ENCODE data around the gene KRTAP9-9. TPM values are rescaled to one million over a fixed set of nuclear protein-coding genes. Genes with fewer than 3 reads are reported as not detected.

The KRTAP9-9 gene
- total and polyA plus RNA-seq, 9 of the 15 experiments (the other 6 are each of a cell fraction or from before 2014, with no cell fraction given) = not detected

- no peaks in the 10 kb centered on the region for H3K36me3 ChIP-seq (ENCODE audit: control insufficient read depth, insufficient read depth, low read length)
- in situ Hi-C loops (cut with MboI) = no loop called here
- H3K27me3 ChIP-seq (ENCODE audit: control insufficient read depth in 2 of 2, insufficient read depth in 2 of 2, low read length in 2 of 2) = no peaks in the 10 kb centered on the region
- no peaks in the 10 kb centered on the region for H3K9me1 ChIP-seq (ENCODE audit: control insufficient read depth, insufficient read depth, low read length)
- FAIRE-seq = no peak
- H3K9me3 ChIP-seq (replicated peaks; ENCODE audit: control insufficient read depth, insufficient read depth, low read depth, low read length) = no peaks in the 10 kb centered on the region
- no peak for ATAC-seq
- H2AFZ ChIP-seq (ENCODE audit: low read depth, low read length) = no peak overlapping the region
- no TSS peak for BruUV-seq (replicated peaks)
- no peak overlapping the region for H3K4me3 ChIP-seq
- POLR2A ChIA-PET = no interaction called here
- no peaks in the 10 kb centered on the region for H4K20me1 ChIP-seq (replicated peaks; ENCODE audit: control insufficient read depth, insufficient read depth, low read length)
- CTCF ChIA-PET (ENCODE audit: low intra/inter-chr PET ratio) = no interaction called here
- no peaks in the 10 kb centered on the region for H3K4me1 ChIP-seq (replicated peaks in 1 of 2; ENCODE audit: control insufficient read depth in 2 of 2, insufficient read depth in 2 of 2, low read length in 2 of 2)
- H3K27ac ChIP-seq (ENCODE audit: extremely low read depth, low read depth, low read length) = no peak overlapping the region
- no peak overlapping the region for H3K9ac ChIP-seq (ENCODE audit: insufficient read depth in 1 of 2, low read depth in 2 of 2, low read length in 2 of 2)
- H3K79me2 ChIP-seq (ENCODE audit: control insufficient read depth, insufficient read depth, low read length) = no peaks in the 10 kb centered on the region
- H3K4me2 ChIP-seq (ENCODE audit: insufficient read depth, low read length) = no peak overlapping the region
- 0% methylated on average over 1 of the region's 2 CpGs for WGBS (ENCODE audit: insufficient coverage, low coverage, missing lambda C conversion rate)
- TF ChIP-seq EP400 (IDR thresholded peaks at IDR 0.05) (no peak), RAD21 (CRISPR knock-in tag; conservative IDR thresholded peaks at IDR 0.05 in 1 of 2, IDR thresholded peaks at IDR 0.05 in 1 of 2) (no peak), AFF4 (CRISPR knock-in tag; IDR thresholded peaks at IDR 0.05) (no peak)
- DNase-seq (ENCODE audit: extremely low read depth in 1 of 4, low spot score in 3 of 4) = peak in 2 of 4 experiments; percentile 1
- intact Hi-C loops (cut with micrococcal nuclease) = no loop called here
Measured at GRCh38 chr17:41263212-41263611, 8.0 kb downstream of the KRTAP9-9 start.
